Stomach (tissue), 4 donors: ENCODE results near the gene EVI5L.

Experiments used
- EP300 ChIP-seq: sonication (generic); formaldehyde crosslinking; IDR thresholded peaks from one replicate; pipeline ENCODE4 v1.6.1; 2017; ENCODE audit warnings: antibody characterized with exemption
- POLR2A ChIP-seq, 4 donors: fragments of 450-650 bp; IDR thresholded peaks; one replicate each; pipeline ENCODE4 v1.6.1; 2016; ENCODE audit warnings: antibody characterized with exemption in 4 of 4, control low read depth in 2 of 4, mild to moderate bottlenecking in 1 of 4, moderate library complexity in 1 of 4
- POLR2AphosphoS5 ChIP-seq, 3 donors: sonication (generic); formaldehyde crosslinking; IDR thresholded peaks; one replicate each; pipeline ENCODE4 v1.6.1; 2016; ENCODE audit warnings: antibody characterized with exemption in 3 of 3
- TF ChIP-seq, protein P1 (sequence below), 7 experiments: fragments of 450-650 bp in 4 of 7; fragments of 200-600 bp in 3 of 7; sonication (generic) in 3 of 7; IDR thresholded peaks; one replicate each; pipeline ENCODE4 v1.5.1; 2016 to 2019; ENCODE audit warnings: antibody characterized with exemption in 7 of 7, control low read depth in 2 of 7, mild to moderate bottlenecking in 1 of 7

DNA sequence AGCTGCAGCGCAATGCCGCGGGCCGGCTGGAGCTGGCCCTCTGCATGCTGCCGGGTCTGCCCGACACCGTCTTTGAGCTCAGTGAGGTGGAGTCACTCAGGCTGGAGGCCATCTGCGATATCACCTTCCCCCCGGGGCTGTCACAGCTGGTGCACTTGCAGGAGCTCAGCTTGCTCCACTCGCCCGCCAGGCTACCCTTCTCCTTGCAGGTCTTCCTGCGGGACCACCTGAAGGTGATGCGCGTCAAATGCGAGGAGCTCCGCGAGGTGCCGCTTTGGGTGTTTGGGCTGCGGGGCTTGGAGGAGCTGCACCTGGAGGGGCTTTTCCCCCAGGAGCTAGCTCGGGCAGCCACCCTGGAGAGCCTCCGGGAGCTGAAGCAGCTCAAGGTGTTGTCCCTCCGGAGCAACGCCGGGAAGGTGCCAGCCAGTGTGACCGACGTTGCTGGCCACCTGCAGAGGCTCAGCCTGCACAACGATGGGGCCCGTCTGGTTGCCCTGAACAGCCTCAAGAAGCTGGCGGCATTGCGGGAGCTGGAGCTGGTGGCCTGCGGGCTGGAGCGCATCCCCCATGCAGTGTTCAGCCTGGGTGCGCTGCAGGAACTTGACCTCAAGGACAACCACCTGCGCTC is 69.8 kb downstream of the EVI5L start:
- TF ChIP-seq, protein P1, sequence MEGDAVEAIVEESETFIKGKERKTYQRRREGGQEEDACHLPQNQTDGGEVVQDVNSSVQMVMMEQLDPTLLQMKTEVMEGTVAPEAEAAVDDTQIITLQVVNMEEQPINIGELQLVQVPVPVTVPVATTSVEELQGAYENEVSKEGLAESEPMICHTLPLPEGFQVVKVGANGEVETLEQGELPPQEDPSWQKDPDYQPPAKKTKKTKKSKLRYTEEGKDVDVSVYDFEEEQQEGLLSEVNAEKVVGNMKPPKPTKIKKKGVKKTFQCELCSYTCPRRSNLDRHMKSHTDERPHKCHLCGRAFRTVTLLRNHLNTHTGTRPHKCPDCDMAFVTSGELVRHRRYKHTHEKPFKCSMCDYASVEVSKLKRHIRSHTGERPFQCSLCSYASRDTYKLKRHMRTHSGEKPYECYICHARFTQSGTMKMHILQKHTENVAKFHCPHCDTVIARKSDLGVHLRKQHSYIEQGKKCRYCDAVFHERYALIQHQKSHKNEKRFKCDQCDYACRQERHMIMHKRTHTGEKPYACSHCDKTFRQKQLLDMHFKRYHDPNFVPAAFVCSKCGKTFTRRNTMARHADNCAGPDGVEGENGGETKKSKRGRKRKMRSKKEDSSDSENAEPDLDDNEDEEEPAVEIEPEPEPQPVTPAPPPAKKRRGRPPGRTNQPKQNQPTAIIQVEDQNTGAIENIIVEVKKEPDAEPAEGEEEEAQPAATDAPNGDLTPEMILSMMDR (IDR thresholded peaks at IDR 0.05): no peak
- TF ChIP-seq POLR2A (IDR thresholded peaks at IDR 0.05) (no peak), POLR2AphosphoS5 (IDR thresholded peaks at IDR 0.05) (no peak), EP300 (no peak)
